GM20000 (cell line): ENCODE results near the gene PTBP3.
"Not testable (repeated sequence)": the region's sequence is repeated elsewhere in the genome, so short reads cannot be mapped to it uniquely, and the experiment has no call there.

Source experiments
- DNase-seq: peaks from one replicate; pipeline ENCODE4 v3.0.0; 2012; ENCODE audit warnings: low spot score
- TF ChIP-seq, protein P1 (sequence below): IDR thresholded peaks from 2 replicates; pipeline ENCODE4 v1.5.1; 2012; ENCODE audit warnings: mild to moderate bottlenecking, control low read depth; ENCODE audit errors: extremely low read depth, missing control alignments

Gene PTBP3

DNA sequence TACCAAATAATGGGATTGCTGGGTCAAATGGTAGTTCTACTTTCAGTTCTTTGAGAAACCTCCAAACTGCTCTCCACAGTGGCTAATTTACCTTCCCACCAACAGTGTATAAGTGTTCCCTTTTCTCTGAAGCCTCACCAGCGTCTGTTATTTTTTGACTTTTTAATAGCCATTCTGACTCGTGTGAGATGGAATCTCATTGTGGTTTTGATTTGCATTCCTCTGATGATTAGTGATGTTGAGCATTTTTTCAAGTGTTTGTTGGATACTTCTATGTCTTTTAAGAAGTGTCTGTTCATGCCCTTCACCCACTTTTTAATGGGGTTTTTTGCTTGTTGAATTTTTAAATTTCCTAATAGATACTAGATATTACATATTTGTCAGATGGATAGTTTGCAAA is 129.9 kb downstream of the PTBP3 start:
- TF ChIP-seq, protein P1, sequence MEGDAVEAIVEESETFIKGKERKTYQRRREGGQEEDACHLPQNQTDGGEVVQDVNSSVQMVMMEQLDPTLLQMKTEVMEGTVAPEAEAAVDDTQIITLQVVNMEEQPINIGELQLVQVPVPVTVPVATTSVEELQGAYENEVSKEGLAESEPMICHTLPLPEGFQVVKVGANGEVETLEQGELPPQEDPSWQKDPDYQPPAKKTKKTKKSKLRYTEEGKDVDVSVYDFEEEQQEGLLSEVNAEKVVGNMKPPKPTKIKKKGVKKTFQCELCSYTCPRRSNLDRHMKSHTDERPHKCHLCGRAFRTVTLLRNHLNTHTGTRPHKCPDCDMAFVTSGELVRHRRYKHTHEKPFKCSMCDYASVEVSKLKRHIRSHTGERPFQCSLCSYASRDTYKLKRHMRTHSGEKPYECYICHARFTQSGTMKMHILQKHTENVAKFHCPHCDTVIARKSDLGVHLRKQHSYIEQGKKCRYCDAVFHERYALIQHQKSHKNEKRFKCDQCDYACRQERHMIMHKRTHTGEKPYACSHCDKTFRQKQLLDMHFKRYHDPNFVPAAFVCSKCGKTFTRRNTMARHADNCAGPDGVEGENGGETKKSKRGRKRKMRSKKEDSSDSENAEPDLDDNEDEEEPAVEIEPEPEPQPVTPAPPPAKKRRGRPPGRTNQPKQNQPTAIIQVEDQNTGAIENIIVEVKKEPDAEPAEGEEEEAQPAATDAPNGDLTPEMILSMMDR = no peak
- no peak for DNase-seq

DNA sequence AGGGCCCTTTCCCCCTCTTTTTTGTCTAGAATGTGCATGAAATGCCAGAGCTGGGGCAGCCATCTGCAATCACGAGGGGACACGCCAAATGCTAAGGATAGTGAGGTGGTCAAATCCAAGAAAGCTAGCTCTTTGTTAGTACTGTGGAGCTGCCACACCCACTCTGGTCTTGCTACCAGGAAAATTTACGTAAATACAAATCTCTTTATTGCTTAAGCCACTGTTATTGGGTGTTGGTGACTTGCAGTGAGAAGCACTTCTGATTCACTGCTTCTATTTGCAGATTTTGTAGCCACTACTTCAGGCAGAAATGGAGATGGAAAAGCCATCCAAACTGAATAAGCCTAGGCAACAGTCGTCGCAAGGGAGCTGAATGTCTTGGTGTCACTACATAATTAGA is 132.7 kb downstream of the PTBP3 start:
- DNase-seq = no peak

DNA sequence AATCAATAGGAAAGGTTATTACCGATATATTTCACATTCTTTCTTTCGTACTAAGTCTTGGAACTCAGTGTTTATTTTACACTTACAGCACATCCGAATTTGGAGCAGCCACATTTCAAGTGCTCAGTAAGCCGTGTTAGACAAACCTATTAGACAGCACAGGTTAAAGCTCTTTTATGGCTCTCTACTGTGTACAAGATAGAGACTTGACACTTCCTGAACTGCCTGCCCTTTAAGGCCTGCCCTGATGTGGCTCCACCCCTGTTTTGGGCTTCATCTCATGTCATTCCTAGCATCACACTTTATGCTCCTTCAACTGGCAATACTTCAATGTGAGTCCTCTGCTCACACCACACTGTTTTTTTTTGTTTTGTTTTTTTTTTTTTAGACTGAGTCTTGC is 134.8 kb downstream of the PTBP3 start:
- DNase-seq = no peak
- TF ChIP-seq, protein P1 = no peak

More for the DNA sequence above, 132.7 kb downstream of the PTBP3 start:
- TF ChIP-seq, protein P1 = no peak

DNA sequence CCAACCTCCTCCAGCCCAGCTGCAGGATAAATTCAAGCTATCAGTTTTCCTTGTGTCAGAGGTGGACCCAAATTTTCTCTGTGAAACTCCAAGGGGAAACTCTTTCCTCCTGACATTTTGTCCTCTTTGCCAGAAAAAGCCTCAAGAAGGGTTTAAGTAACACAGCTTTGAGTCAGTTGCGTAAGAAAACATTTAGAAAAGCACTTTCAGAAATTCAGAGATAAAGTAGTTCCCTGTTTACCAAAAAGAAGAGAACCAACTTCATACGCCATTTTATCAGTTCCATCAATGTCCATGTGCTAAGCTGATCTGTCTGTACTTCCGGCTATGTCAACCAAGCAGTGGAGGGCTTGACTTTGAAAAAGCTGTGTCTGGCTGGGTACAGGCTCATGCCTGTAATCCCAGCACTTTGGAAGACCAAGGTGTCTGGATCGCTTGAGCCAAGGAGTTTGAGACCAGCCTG is 138.4 kb downstream of the PTBP3 start:
- TF ChIP-seq, protein P1 = no peak
- no peak for DNase-seq

DNA sequence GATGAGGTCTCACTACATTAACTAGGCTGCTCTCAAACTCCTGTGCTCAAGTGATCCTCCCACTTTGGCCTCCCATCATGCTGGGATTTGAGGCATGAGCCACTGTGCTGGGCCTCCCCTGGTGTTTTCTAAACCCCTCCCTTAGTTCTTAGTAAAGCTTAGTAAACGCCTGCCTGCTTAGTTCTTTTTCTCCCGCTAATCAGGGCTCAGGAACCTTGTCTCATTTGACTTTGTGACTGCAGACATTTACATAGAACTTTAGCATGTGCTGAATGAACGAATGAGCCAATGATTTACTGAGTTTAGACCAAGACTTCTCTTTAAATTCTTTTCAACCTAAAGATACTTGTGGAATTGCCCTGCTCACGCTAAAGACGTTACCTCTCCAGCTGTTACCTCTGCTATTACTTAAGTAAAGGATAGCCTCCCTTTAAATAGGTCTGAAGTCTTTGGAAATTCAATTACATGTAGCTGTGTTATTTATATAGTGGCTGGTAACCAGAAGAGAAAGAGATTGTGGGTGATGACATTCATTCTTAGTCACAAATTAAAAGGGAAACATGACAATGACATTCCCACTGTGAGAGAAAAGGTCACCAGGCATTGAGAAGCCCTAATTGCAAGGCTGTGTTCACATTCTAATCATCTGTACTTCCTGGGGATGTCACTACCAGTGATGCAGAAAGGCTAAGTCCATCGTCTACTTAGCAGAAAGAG is 139.7 kb downstream of the PTBP3 start:
- DNase-seq = no peak
- TF ChIP-seq, protein P1 = no peak

DNA sequence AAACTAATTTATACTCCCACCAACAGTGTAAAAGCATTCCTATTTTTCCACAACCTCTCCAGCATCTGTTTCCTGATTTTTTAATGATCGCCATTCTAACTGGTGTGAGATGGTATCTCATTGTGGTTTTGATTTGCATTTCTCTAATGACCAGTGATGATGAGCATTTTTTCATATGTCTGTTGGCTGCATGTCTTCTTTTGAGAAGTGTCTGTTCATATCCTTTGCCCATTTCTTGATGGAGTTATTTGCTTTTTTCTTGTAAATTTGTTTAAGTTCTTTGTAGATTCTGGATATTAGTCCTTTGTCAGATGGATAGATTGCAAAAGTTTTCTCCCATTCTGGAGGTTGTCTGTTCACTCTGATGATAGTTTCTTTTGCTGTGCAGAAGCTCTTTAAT is 143.1 kb downstream of the PTBP3 start:
- DNase-seq = not testable (repeated sequence)

DNA sequence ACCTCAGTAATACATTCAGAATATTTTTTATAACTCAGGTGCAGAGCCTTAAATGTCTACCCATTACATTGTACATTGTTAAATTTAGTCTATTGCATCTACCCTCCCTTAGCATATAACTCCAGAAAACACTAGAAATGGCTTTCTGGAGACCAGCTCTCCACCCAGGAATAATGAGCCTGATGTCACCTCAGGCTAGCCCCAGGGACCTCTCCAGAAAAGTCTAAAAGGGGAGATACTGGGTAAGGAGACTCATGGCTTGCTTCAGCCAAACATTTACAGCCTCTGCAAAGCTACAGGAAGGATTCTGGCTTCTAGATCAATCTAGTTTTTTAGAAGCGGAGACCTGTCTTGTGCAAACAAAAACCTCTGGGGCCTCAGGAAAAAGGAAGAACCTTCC is 144.5 kb downstream of the PTBP3 start:
- TF ChIP-seq, protein P1 = no peak
- no peak for DNase-seq

DNA sequence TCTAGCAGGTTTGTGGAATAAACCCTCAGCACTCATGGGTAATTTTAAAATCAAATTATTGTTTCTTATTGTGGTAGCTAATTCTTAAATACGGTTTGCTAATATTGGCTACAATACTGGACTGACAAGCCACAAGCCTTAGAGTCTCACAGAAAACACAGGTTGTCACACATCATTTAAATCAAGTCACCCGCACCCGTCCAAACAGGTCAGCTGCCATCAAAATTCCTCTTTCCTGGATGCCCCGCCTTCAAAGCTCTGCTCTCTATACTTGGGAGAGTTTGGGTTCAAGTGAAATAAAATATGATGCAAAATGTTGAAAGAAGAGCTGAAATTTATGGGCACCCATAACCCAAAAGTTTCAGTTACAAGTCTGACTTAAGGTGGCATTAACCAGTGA is 146.0 kb downstream of the PTBP3 start:
- no peak for DNase-seq
- TF ChIP-seq, protein P1 = no peak
